ENCODE results near the gene FRRS1. TPM values are rescaled to one million over a fixed set of nuclear protein-coding genes. Genes with fewer than 3 reads are reported as not detected.

The FRRS1 gene
- total RNA-seq, 1 donor from 2014 or later, result 4.3 TPM

- Mint-ChIP-seq H3K4me3 (ENCODE audit: unreplicated experiment) (no peak overlapping the region), H3K4me1 (ENCODE audit: unreplicated experiment) (peaks cover 23% of the 10 kb centered on the region), H3K9me3 (ENCODE audit: unreplicated experiment) (no peaks in the 10 kb centered on the region), H3K36me3 (ENCODE audit: unreplicated experiment) (no peaks in the 10 kb centered on the region), H3K27me3 (ENCODE audit: unreplicated experiment) (no peaks in the 10 kb centered on the region), H3K27ac (ENCODE audit: unreplicated experiment) (peak overlapping the region; percentile 62)
- no peak for TF ChIP-seq CTCF (IDR thresholded peaks at IDR 0.05)
- DNase-seq (ENCODE audit: extremely low spot score, unreplicated experiment), result no peak
Measured at GRCh38 chr1:99659755-99660210, 106.7 kb downstream of the FRRS1 start.

Other genes with a start within 250 kb of the FRRS1 start
- 7.0 and 8.6 TPM in 2 replicates for gene PALMD, start 120.5 kb downstream of the FRRS1 start, total RNA-seq
- gene AGL, start 83.7 kb upstream of the FRRS1 start, total RNA-seq, result 14.3 and 17.3 TPM in 2 replicates
- gene SLC35A3, start 203.4 kb upstream of the FRRS1 start, total RNA-seq, result 14.0 and 21.3 TPM in 2 replicates